ENCODE measurements around the gene BORA. TPM values are rescaled to one million over a fixed set of nuclear protein-coding genes. Genes with fewer than 3 reads are reported as not detected.

BORA gene
- total and polyA plus RNA-seq, 2 of the 13 experiments (the other 11 are each of a cell fraction or from before 2014, with no cell fraction given) = 4.0 to 17.4 TPM

GRCh38 chr13:72727417-72728289 lies at the start of gene BORA, which contains the start of gene MZT1 (continued):
- TF ChIP-seq THRA (CRISPR knock-in tag; IDR thresholded peaks at IDR 0.05; ENCODE audit: borderline replicate concordance) (peak; percentile 38; the same call in 1 of the 2 replicates), ZNF672 (CRISPR knock-in tag; IDR thresholded peaks at IDR 0.05) (peak; percentile 89), ZNF101 (CRISPR knock-in tag; IDR thresholded peaks at IDR 0.05; ENCODE audit: borderline replicate concordance, low read depth) (peak; percentile 20; the same call in 1 of the 2 replicates), MAF1 (CRISPR knock-in tag; IDR thresholded peaks at IDR 0.05; ENCODE audit: borderline replicate concordance) (peak; percentile 75; the same call in 1 of the 2 replicates), ZBTB46 (CRISPR knock-in tag; IDR thresholded peaks at IDR 0.05; ENCODE audit: borderline replicate concordance) (no peak), SMARCE1 (IDR thresholded peaks at IDR 0.05; ENCODE audit: borderline replicate concordance) (no peak), ZNF160 (CRISPR knock-in tag; IDR thresholded peaks at IDR 0.05) (peak; percentile 89; the same call in 1 of the 2 replicates), MLXIP (CRISPR knock-in tag; IDR thresholded peaks at IDR 0.05; ENCODE audit: borderline replicate concordance) (peak; percentile 53; the same call in 1 of the 2 replicates), NFYC (CRISPR knock-in tag; IDR thresholded peaks at IDR 0.05) (peak; percentile 96), SCMH1 (CRISPR knock-in tag; IDR thresholded peaks at IDR 0.05; ENCODE audit: borderline replicate concordance) (no peak), PLRG1 (conservative IDR thresholded peaks at IDR 0.05) (no peak), ZNF34 (CRISPR knock-in tag; IDR thresholded peaks at IDR 0.05; ENCODE audit: borderline replicate concordance) (no peak), ELK4 (CRISPR knock-in tag; IDR thresholded peaks at IDR 0.05; ENCODE audit: borderline replicate concordance) (peak; percentile 52; the same call in 1 of the 2 replicates), PHF21A (CRISPR knock-in tag; IDR thresholded peaks at IDR 0.05) (no peak; the same call in none of the 2 replicates), ZNF44 (CRISPR knock-in tag; IDR thresholded peaks at IDR 0.05) (no peak), ZNF776 (CRISPR knock-in tag; IDR thresholded peaks at IDR 0.05) (peak; percentile 86; the same call in 1 of the 2 replicates), SP140L (CRISPR knock-in tag; IDR thresholded peaks at IDR 0.05; ENCODE audit: borderline replicate concordance) (peak; percentile 63; the same call in 1 of the 2 replicates), FOXK1 (CRISPR knock-in tag; IDR thresholded peaks at IDR 0.05; ENCODE audit: borderline replicate concordance, low read depth) (peak; percentile 42; the same call in 1 of the 2 replicates)
